CD4-positive, alpha-beta T cell treated with Interleukin-15 for 4 hours (primary cell): Measurements from ENCODE around the gene ABI3BP.

Experiments used
- DNase-seq: peaks from one replicate; pipeline ENCODE4 v3.0.0-alpha.2; 2020; ENCODE audit warnings: low spot score

ABI3BP gene

DNA sequence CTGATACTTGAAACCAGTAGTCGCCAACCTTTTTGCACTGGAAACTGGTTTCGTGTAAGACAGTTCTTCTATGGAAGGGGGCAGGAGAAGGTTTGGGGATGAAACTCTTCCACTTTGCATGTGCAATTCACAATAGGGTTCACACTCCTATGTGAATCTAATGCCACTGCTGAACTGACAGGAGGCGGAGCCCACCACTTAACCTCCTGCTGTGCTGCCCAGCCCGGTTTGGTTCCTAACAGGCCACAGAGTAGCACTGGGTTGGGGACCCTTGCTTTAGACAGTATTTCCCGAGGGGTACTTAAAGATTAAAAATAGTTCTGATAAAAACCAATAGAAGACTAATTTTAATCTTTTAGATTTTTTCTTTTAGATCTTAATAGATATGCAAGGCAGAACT, 272.8 kb downstream of the ABI3BP start:
- DNase-seq = no peak

DNA sequence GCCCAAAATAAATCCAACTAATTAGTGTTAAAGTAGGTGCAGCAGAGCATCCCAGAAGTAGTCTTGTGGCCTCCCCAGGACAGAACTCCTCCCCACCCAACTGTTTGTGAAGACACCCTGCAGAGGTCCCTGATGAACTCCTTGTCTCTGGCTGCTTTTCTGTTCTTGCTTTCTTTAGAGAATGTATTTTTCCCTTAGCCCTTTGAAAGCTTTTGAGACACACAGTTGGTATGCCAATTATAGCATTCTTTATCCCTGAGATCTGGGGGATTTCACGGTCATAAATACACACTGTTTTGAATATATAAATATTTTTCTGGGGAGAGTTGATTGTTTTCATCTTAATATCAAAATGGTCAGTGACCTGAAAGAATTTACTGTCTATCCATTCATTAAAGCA, 274.1 kb downstream of the ABI3BP start:
- no peak for DNase-seq

DNA sequence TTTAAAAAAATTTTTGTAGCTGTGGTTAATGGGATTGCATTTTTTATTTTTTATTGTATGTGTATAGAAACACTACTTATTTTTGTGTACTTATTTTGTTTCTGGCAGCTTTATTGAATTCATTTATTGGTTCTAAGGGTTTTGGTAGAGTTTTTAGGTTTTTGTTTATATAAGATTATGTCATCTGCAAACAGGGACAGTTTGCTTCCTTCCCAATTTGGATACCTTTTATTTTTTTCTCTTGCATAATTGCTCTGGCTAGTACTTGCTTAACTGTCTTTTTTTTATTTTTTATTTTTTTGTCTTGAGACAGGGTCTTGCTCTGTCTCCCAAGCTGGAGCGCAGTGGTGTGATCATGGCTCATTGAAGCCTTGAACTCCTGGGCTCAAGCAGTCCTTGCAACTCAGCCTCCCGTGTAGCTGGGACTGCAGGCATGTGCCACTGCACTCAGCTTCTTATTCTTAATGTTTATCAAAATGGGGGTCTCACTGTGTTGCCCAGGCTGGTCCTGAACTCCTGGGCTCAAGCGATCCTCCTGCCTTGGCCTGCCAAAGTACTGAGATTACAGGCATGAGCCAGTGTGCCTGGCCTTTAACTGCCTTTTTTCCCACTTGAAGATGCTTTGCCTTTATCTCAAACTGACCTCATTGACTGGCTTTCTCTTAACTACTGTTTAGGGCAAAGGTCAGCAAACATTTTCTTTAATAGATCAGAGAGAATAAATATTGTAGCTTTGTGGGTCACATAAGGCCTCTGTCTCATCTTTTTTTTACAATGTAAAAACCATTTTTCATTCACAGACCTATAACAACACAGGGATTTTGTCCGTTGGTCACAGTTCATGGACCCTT, 275.4 kb downstream of the ABI3BP start:
- DNase-seq = no peak

DNA sequence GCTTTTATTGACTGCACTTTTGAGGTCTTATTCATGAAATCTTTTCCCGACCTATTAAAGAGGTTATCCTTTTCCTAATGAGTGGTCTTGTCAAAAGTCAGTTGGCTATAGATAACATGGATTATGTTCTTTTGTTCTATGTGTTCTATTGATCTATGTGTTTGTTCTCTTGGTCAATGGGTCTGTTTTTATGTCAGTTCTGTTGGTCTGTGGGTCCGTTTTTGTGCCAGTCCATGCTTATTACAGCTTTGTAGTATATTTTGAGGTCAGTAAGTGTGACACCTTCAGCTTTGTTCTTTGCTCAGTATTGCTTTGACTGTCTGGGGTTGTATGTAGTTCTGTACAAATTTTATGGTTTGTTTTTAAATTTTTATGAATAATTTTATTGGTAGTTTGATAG, 276.2 kb downstream of the ABI3BP start:
- DNase-seq = no peak

DNA sequence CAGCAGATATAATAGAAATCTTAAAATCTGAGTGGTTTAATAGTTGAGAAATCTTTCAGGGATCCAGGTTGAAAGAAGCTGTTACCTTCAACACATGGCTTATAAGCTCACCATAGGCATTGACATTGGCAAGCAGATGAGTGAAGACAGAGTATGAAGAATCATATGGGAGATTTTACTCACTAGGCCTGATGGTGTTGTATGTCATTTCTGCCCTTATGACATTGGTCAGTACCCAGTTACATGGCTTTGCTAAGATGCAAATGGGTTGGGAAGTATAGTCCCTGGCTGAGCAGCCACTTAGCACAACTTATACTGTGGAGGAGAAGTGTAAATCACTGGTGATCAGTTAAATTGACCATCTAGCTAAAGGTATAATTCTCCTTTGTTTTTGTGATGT, 278.0 kb downstream of the ABI3BP start:
- DNase-seq = no peak

DNA sequence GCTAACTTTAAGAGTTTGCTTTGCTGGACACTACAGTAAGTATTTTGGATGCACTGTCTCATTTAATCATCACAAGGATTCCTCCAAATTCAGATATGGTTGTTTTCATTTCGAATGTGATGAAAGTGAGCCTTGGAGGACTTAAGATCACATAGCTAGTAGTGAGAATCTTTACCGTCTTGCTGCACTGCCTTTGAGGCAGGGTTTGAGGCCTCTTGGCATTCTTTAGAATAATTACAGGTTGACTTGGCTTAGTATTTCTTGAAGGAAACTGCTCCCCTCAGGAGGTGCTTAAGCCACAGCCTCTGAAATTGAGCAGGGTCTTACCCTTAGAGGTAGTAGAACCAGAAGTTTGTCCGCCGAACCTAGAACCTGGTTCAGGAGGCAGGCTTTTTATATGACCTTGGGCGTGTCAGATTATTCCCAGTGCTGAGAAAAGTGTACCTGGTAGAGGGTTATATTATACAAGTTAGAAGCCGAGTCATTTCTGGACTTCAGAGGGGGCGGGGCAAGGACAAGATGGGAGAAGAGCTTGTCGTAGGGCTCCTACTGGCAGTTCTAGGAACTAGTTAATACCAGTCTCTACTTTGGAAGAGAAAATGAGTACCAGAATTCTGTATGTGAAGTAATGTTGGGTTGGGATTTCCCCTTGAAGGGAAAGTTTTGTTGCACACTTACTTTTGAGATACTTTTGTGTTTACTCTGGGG, 282.8 kb downstream of the ABI3BP start:
- peak; percentile 54 for DNase-seq

DNA sequence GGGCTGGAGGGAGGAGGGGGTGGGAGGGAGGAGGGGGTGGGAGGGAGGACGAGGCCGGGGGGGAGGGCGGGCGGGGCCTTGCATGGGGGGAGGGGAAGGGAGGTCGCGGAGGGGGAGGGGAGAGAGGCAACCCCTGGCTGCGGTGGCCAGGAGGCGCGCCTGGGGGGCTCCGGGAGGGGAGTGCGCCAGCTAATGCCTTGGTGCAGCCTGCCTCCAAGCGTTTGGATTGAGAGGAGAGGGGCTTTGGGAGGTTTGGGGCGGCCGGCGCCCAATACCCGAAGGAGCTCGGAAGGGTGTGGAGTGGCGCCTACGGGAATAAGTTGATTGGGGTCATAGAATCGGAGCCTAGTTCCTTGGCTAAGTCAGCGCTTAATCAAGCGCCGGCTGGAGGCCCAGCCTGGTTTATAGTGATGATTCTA, 283.4 kb downstream of the ABI3BP start:
- DNase-seq = peak; percentile 13

DNA sequence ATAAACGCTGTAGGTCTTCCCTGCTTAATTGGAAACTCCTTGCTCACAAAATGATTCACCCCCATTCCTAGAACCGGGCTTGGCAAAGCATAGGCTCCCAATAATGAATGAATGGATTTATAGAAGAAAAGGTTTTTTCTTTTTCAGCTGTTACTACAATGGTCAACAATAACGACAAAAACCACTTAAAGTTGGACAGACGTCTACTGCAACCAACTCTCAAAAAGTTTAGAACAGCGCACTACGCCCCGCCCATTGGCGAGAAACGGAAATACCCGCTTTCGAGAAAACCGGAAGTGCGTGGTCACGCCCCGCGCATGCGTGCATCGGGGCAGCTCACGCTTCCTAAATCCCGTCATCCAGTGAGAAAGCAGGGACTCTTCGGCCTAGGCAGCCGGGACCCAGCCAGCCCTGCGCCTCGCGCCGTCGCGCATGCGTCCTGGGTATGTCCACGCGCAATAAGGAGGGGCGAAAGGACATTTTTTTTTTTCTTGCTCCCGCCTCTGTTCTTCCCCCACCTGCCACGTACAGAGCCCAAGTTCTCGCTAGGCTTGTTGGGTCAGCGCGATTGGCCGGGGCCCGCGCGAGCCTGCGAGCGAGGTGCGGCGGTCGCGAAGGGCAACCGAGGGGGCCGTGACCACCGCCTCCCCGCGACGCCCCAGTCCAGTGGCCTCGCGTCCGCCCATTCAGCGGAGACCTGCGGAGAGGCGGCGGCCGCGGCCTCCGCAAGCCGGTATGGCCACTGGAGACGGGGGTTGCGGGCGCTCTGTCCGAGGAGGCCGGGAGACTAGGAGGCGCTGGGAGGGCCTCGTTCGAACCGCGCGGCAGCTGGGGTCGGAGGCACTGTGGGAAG, 284.0 kb downstream of the ABI3BP start, which contains the start of gene TFG:
TSS of gene TFG (plus strand) at position 506 of the 853 bp plus-strand sequence. CDS start 4,192 bp downstream, outside the sequence.
- peak; percentile 98 for DNase-seq

DNA sequence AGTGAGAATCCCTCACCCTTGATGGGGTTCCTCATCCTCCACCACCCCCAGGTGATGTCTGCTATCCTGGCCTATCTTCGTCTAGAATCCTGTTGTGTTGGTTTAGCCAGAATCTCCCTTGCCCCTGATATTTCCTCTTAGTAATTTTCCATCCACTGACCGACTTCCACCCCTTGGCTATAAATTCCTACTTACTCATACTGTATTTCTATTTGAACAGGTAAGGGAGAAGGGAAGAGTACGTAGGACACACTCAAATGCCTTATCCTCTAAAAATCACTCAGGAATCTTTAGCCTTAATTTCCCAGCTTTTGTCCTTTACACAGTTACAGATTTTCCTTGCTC, 284.6 kb downstream of the ABI3BP start:
- no peak for DNase-seq

DNA sequence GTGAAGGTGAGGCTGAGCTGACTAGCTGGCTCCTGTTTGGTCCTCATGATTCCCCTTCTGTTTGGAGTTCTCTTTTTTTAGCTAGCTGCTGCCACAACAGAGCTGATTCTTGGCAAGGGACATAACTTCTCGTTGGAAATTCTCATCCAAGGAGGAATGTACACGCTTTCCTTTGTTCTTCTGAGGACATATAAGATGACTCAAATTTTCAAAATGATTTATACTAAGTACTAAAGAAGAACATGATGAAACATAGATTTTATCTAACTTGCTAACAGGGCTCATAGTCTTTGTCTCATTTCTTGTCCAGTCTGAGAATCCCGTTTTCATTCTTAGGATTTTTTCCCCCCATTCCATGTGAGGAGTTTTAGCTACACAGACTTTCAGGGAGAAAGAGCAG, 286.9 kb downstream of the ABI3BP start:
- no peak for DNase-seq

DNA sequence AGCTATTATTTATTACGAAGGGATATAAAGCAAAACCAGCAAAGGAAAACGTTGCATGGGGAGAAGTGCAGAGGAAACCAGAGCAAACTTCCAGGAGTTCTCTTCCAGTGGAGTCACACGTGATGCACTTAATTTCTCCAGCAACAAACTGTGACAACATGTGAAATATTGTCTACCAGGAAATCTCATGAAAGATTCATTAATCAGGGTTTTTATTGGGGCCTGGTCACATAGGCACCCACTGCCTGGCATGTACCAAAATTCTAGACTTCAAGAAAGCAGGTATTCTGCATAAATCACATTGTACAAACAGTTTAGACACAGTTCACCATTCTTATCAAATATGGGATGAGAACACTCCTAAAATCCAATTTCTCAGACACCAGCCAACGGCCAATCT, 289.4 kb downstream of the ABI3BP start:
- no peak for DNase-seq

DNA sequence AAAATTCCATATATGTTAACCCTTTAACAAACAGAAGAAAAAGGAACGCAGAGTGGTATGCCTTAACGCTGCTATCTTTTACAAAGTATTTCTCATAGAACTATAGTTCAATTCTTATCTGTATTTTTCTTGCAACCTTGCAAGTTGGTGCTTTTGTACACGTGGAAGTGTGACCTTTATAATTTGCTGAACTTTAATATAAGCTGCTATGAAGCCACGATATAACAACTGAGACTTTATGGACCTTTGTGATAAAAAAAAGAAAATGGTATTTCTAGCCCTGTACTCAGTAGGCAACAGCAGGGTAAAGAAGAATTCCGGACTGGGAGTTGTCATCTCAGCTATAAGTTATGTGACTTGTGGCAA, 290.3 kb downstream of the ABI3BP start:
- no peak for DNase-seq

DNA sequence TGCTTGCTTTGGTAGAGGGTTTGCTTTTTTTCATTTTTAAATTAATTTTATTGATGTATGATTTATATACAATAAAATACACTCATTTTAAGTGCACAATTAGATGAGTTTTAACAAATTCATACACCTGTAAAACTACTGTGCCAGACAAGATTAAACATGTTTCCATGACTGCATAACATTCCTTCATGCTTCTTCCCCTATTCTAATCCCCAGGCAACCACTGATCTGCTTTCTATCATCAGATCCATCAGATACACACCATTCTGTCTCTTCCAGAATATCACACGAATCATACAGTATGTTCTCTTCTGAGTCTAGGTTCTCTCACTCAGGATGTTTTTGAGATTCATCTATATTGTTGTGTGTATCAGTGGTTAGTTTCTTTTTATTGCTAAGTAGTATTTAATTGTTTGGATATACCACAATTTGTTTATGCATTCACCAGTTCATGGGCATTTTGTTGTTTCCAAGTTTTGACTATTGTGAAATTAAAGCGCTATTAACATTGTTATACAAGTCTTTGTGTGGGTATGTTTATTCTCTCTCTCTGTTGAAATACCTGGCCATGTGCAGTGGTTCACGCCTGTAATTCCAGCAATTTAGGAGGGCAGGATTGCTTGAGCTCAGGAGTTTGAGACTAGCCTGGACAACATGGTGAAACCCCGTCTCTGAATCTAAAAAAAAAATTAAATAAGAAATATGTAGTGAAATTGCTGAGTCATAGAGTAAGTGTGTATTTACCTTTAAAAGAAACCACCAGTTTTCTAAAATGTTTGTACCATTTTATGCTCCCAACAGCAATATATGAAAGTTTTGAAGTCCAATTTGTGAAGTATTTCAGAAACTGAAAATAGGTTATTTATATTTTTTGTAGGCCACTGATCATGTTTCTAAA, 290.9 kb downstream of the ABI3BP start:
- DNase-seq = no peak

DNA sequence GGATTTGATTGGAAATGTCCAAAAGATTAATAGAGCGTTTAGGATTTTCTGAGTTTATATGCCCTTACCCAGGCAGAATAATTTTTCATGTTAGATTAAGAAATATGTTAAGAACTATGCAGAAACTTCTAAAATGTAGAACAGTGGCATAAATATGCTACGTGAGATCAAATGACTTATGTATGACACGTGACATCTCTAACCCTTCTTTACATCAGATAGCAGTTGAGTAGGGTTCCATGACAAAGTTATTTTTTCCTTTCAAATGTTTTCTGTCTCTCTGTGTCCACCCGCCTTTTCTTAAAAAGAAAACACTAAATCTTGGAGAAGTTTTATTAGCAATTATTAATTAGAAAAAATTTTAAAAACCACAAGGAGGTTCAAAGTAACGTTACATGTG, 292.5 kb downstream of the ABI3BP start:
- DNase-seq = no peak
